ENCODE results near the gene FANCB.

Gene FANCB

DNA sequence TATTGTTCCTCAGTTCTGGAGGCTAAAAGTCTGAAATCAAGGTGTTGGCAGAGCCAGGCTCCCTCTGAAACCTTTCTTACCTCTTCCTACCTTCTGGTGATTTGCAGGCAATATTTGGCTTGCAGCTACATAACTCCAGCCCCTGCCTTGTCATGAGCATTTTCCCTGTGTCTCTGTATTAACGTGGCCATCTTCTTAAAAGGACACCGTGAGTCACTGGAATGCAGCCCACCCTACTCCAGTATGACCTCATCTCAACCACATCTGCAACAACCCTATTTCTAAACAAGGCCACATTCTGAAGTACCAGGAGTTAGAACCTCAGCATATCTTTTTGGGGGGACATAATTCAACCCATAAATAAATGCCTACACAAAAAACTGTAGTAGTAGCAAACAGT lies 40.7 kb downstream of the FANCB start:
- no peak for DNase-seq

GRCh38 chrX:14829643-14830042 lies 43.2 kb downstream of the FANCB start:
- no peak for DNase-seq

DNA sequence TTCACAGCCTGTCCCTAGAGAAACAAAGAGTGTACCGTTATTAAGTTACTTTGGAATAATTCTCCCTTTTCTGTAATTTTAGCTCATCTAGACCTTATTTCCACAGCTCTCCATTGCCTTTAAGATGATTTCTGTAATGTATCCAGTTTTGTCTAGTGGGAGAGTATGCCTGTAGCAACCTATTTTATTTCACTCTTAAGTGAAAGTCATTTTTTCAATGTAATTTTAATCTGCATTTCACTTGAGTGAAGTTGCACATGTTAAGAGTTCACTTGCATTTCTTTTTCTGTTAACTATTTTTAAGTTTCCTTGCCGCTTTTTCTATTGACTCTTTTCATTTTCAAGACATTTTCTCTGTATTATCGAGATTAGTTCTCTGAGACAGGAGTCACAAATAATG lies 46.5 kb downstream of the FANCB start:
- DNase-seq = no peak

GRCh38 chrX:14825851-14826250 lies 47.0 kb downstream of the FANCB start:
- DNase-seq = no peak

- no peak for DNase-seq
Measured at GRCh38 chrX:14819769-14820168, 53.1 kb downstream of the FANCB start.

DNA sequence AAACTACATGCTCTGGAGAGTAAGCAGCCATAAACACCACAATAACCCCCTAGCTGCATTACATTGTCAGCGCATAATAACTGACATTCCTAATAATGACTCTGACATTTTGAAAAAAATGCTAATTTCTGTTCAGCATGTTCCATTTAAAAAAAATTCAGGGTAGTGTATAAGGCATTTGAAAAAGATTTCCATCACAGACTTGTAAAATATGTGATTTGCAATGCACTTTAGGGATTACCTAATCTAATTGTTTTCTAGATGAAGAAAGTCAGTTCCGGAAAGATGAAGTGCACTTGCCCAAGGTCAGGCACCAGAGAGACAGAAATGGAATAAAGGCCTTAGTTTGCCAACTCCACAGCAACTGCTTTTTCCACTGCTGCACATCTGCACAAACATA lies 55.3 kb downstream of the FANCB start:
- no peak for DNase-seq

DNA sequence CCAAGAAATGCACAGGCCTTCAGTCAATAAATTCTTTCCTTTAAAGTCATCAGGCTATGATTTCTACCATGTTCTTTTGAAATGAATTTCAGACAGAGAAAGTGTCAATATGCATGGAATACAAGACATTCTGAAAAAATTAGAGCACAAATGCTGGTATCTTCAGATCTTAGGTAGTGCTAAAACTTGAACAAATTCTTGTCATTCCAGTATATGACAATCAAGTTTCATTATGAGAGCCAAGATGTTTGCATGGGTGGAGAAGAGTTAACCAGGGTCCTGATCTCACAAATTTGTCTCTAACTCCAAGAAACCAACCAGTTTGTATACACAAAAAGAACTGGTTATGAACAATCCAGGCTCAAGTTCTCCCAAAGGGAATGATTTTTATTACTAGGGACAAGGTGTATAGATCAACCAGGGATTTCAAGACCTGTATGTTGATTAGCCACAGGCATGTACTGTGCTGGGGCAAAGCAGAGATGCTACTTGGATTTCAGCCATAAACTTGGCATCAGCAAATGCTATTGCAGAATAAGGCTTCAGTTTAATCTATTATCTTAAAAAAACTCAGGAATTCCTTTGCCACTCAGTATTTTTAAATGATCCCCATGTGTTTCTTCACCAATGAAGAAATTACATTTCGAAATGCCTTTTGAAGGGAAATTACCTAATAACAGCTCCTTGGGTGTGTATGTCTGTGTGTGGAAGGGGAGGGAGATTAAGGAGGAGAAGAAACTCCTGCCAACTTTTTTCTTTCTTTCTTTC lies 69.7 kb downstream of the FANCB start:
- DNase-seq = no peak

GRCh38 chrX:14801136-14801535 lies 71.7 kb downstream of the FANCB start:
- no peak for DNase-seq

DNA sequence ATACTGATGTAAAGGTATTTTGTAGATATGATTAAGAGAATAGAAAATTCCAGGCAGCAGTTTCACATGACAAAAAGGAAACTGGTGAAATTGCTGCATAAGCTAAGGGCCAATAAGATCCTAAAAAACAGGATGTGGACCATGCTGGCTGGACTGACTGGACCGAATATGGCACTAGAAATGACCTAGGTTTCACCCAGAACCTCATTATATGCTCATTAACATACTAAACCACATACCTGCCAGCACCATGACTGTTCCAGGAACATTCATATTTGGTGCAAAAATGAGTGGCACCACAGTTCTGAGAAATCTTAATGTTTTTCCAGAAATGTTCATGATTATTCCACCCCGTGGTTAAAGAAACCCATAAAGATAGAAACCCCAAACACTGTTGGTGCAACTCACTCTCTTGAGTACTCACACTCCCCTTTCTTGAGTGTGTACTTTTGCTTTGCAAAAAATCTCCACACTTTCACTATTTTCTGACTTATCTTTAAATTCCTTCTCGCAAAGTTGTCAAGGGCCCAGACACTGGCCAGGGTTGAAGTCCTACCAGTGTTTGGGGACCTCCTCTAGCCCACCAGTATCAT lies 74.0 kb downstream of the FANCB start:
- no peak for DNase-seq

Data from NCI-H446 treated with DMSO at 0.1 percent for 48 hours (cell line).